Activated CD8-positive, alpha-beta T cell treated with anti-CD3 and anti-CD28 coated beads, Interleukin-2, amount 10 ng/mL, durations not matched to agents 7 days and 5 days (primary cell): ENCODE data around the gene CACNA1C. TPM values are rescaled to one million over a fixed set of nuclear protein-coding genes. Genes with fewer than 3 reads are reported as not detected.

Source experiments
- ATAC-seq: fragments of 150-1000 bp; cut with Tn5 transposase; one replicate; pipeline ENCODE4 v1.10.0; 2021; ENCODE audit warnings: moderate library complexity
- CTCF ChIA-PET: fragments of 350-600 bp; sonication (Branson Sonifier 250); formaldehyde crosslinking; loops from one replicate; lab custom pipeline; 2021; ENCODE audit warnings: antibody characterized with exemption; lab: Charles Lee
- POLR2A ChIA-PET: fragments of 350-600 bp; sonication (Branson Sonifier 250); formaldehyde crosslinking; loops from one replicate; lab custom pipeline; 2021; ENCODE audit warnings: antibody characterized with exemption; lab: Charles Lee
- DNase-seq: peaks from one replicate; pipeline ENCODE4 v3.0.0-alpha.2; 2020
- H3K27ac Mint-ChIP-seq: one replicate; pipeline ENCODE4 v1.8.0; 2021; ENCODE audit warnings: mild to moderate bottlenecking, mixed read lengths
- H3K27me3 Mint-ChIP-seq: one replicate; pipeline ENCODE4 v1.8.0; 2021; ENCODE audit warnings: low read depth, mixed read lengths
- H3K36me3 Mint-ChIP-seq: one replicate; pipeline ENCODE4 v1.8.0; 2021; ENCODE audit warnings: low read depth, mixed read lengths
- H3K4me1 Mint-ChIP-seq: one replicate; pipeline ENCODE4 v1.8.0; 2021; ENCODE audit warnings: low read depth, mixed read lengths
- H3K4me3 Mint-ChIP-seq: one replicate; pipeline ENCODE4 v1.8.0; 2021; ENCODE audit warnings: mild to moderate bottlenecking, mixed read lengths
- H3K9me3 Mint-ChIP-seq: one replicate; pipeline ENCODE4 v1.8.0; 2022; ENCODE audit warnings: mixed read lengths; ENCODE audit not compliant: insufficient read depth
- total RNA-seq, 2 experiments: library from RNA; stranded (reverse); gene quantifications; one replicate each; pipeline ENCODE4 v1.2.3, GENCODE V29; 2021

CACNA1C gene
- total RNA-seq, 2 experiments from 2014 or later, result 0.08 TPM

- CTCF ChIA-PET, result no interaction called here
- peaks cover 15% of the 10 kb centered on the region for H3K27me3 Mint-ChIP-seq
- no peaks in the 10 kb centered on the region for H3K9me3 Mint-ChIP-seq
- H3K27ac Mint-ChIP-seq, result no peak overlapping the region
- H3K4me1 Mint-ChIP-seq, result peaks cover 26% of the 10 kb centered on the region
- no peak for DNase-seq
- ATAC-seq, result no peak
- H3K4me3 Mint-ChIP-seq, result no peak overlapping the region
- POLR2A ChIA-PET, result no interaction called here
- H3K36me3 Mint-ChIP-seq, result no peaks in the 10 kb centered on the region
These were observed 450.2 kb downstream of the CACNA1C start for GRCh38 chr12:2503036-2503435.

DNA sequence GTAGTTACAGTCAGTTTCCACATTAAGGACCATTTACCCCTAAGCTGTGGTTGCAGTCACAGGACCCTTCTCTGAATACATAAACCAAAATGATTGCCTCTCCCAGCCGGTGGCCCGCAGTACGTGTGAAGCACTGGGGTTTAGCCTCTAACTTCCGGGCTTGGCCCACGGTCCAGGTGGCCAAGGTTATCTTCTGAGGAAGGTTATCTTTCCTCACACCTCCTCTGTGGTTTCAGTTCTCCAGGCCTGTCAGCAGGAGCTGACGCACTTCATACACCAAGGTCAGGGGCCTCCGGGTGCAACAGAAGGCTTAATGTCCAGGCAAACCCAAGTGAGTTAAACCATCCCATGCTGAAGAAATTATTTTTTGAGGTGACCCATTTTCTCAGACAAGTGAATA is 451.0 kb downstream of the CACNA1C start:
- Mint-ChIP-seq H3K36me3 (no peaks in the 10 kb centered on the region), H3K9me3 (no peaks in the 10 kb centered on the region), H3K27me3 (peaks cover 15% of the 10 kb centered on the region), H3K4me3 (no peak overlapping the region), H3K27ac (no peak overlapping the region), H3K4me1 (peaks cover 26% of the 10 kb centered on the region)
- ChIA-PET POLR2A (interaction anchor here (0.8 kb wide), 1 partner anchor 72 kb away, joined by 3 read pairs; no protein-coding TSS in a partner anchor), CTCF (no interaction called here)
- DNase-seq, result no peak
- ATAC-seq, result no peak

DNA sequence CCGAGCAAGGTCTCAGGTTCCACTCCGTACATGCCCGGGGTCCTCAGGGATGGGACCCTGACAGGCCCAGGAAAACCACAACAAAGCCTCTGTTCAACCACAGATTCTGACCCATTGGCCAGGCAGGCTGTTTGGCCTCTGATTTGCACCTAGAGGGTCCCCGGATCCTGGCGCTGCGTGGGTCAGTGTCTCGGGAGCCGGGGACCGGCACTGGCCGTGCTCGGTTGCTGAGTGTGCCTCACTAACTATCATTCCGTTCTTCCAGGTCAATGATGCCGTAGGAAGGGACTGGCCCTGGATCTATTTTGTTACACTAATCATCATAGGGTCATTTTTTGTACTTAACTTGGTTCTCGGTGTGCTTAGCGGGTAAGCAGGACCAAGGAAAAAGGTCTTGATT is 451.8 kb downstream of the CACNA1C start:
- no peak overlapping the region for H3K4me3 Mint-ChIP-seq
- ChIA-PET POLR2A (no interaction called here), CTCF (no interaction called here)
- no peaks in the 10 kb centered on the region for H3K9me3 Mint-ChIP-seq
- H3K27ac Mint-ChIP-seq, result no peak overlapping the region
- H3K27me3 Mint-ChIP-seq, result peaks cover 15% of the 10 kb centered on the region
- ATAC-seq, result no peak
- H3K36me3 Mint-ChIP-seq, result no peaks in the 10 kb centered on the region
- DNase-seq, result no peak
- peaks cover 26% of the 10 kb centered on the region for H3K4me1 Mint-ChIP-seq

GRCh38 chr12:2507814-2508213 is 455.0 kb downstream of the CACNA1C start:
- peaks cover 3% of the 10 kb centered on the region for H3K27me3 Mint-ChIP-seq
- H3K27ac Mint-ChIP-seq, result no peak overlapping the region
- H3K36me3 Mint-ChIP-seq, result no peaks in the 10 kb centered on the region
- H3K4me3 Mint-ChIP-seq, result no peak overlapping the region
- peaks cover 12% of the 10 kb centered on the region for H3K4me1 Mint-ChIP-seq
- DNase-seq, result no peak
- POLR2A ChIA-PET, result no interaction called here
- no peaks in the 10 kb centered on the region for H3K9me3 Mint-ChIP-seq
- CTCF ChIA-PET, result no interaction called here
- no peak for ATAC-seq

DNA sequence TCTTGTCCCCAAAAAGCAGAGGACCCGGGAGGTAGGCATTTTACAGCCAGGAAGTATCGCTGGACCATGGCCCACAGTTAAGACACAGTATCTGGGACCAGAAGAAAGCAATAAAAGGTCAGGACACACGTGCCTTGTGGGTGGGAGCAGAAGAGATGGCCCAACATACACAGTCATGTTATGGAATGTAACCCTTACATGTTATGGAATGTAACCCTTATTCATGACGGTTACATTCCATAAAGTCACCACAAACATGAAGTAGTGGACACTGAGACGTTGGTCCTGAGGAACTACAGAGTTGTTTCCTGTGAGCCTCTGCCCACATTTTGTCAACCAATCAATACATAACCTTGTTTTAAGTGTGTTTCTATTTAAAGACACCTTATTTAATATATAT is 456.4 kb downstream of the CACNA1C start:
- H3K4me3 Mint-ChIP-seq, result no peak overlapping the region
- no peaks in the 10 kb centered on the region for H3K36me3 Mint-ChIP-seq
- H3K27ac Mint-ChIP-seq, result no peak overlapping the region
- CTCF ChIA-PET, result no interaction called here
- H3K9me3 Mint-ChIP-seq, result no peaks in the 10 kb centered on the region
- H3K27me3 Mint-ChIP-seq, result no peaks in the 10 kb centered on the region
- no peak for DNase-seq
- ATAC-seq, result no peak
- H3K4me1 Mint-ChIP-seq, result no peaks in the 10 kb centered on the region
- POLR2A ChIA-PET, result no interaction called here

- DNase-seq, result no peak
- ATAC-seq, result no peak
- Mint-ChIP-seq H3K9me3 (no peaks in the 10 kb centered on the region), H3K27me3 (peaks cover under 1% of the 10 kb centered on the region), H3K4me3 (no peak overlapping the region), H3K36me3 (no peaks in the 10 kb centered on the region), H3K4me1 (no peaks in the 10 kb centered on the region), H3K27ac (no peak overlapping the region)
- CTCF ChIA-PET, result no interaction called here
- POLR2A ChIA-PET, result no interaction called here
These were observed 457.3 kb downstream of the CACNA1C start for GRCh38 chr12:2510045-2510444.

DNA sequence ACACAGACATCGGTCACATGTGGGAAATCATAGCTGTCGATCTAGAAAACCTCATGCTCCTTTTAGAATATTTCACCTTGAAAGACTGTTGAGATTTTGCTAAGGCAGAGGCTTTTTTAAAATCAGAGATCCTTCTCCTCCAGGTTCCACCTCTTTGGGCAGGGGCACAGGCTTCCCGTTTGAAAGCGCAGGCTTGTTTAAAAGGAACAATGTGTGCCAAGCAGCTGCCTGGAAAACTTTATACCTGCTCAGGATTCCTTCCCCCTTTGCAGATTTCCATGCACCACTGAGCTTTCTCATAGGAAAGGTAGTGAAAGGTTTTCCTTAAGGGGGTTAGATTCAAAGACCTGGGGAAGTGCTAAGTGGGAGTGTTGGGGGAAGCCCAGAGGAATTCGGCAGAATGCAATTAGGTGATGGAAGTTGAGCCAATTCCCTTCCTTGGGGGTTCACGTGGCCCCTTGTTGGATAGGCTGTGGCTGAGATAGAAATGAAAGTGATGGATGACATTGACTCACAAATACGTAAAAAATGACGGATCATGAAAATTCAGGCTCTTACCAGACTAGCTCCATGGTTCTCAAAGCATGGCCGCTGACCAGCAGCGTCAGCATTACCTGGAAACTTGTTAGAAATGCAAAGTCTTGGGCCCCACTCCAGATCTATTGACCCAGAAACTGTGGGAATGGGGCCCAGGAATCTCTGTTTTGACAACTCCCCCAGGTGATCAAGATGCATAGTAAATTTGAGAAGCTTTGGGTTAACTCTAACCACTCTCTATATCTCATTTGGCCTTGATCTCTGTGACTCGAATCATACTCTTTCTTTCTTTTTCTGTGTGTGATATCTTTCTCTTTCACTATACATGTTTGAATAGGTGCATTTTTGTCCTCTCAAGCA is 460.6 kb downstream of the CACNA1C start:
- Mint-ChIP-seq H3K27me3 (peaks cover 2% of the 10 kb centered on the region), H3K4me3 (no peak overlapping the region), H3K36me3 (no peaks in the 10 kb centered on the region), H3K4me1 (no peaks in the 10 kb centered on the region), H3K27ac (no peak overlapping the region), H3K9me3 (no peaks in the 10 kb centered on the region)
- no peak for DNase-seq
- no peak for ATAC-seq
- ChIA-PET CTCF (no interaction called here), POLR2A (no interaction called here)

- no peaks in the 10 kb centered on the region for H3K9me3 Mint-ChIP-seq
- H3K27ac Mint-ChIP-seq, result no peak overlapping the region
- no peak overlapping the region for H3K4me3 Mint-ChIP-seq
- ATAC-seq, result no peak
- POLR2A ChIA-PET, result no interaction called here
- peaks cover 2% of the 10 kb centered on the region for H3K27me3 Mint-ChIP-seq
- CTCF ChIA-PET, result no interaction called here
- H3K36me3 Mint-ChIP-seq, result no peaks in the 10 kb centered on the region
- no peaks in the 10 kb centered on the region for H3K4me1 Mint-ChIP-seq
- DNase-seq, result no peak
These were observed 461.2 kb downstream of the CACNA1C start for GRCh38 chr12:2514038-2514340.

- DNase-seq (no peak), ATAC-seq (no peak)
- ChIA-PET POLR2A (no interaction called here), CTCF (no interaction called here)
- Mint-ChIP-seq H3K36me3 (no peaks in the 10 kb centered on the region), H3K9me3 (no peaks in the 10 kb centered on the region), H3K27ac (no peak overlapping the region), H3K4me3 (no peak overlapping the region), H3K27me3 (peaks cover 2% of the 10 kb centered on the region), H3K4me1 (no peaks in the 10 kb centered on the region)
These were observed 468.0 kb downstream of the CACNA1C start for GRCh38 chr12:2520722-2521246.

- no peak for ATAC-seq
- no peak for DNase-seq
- POLR2A ChIA-PET, result no interaction called here
- CTCF ChIA-PET, result interaction anchor here (0.5 kb wide), 1 partner anchor 478 kb away, joined by 3 read pairs; no protein-coding TSS in a partner anchor
- Mint-ChIP-seq H3K9me3 (no peaks in the 10 kb centered on the region), H3K36me3 (no peaks in the 10 kb centered on the region), H3K4me1 (no peaks in the 10 kb centered on the region), H3K27me3 (peaks cover 2% of the 10 kb centered on the region), H3K27ac (no peak overlapping the region), H3K4me3 (no peak overlapping the region)
These were observed 470.5 kb downstream of the CACNA1C start for GRCh38 chr12:2523317-2523716.

- DNase-seq, result no peak
These were observed 471.1 kb downstream of the CACNA1C start for GRCh38 chr12:2523844-2524243.

GRCh38 chr12:2526371-2526770 is 473.6 kb downstream of the CACNA1C start:
- no peak overlapping the region for H3K4me3 Mint-ChIP-seq
- H3K36me3 Mint-ChIP-seq, result no peaks in the 10 kb centered on the region
- ATAC-seq, result no peak
- H3K4me1 Mint-ChIP-seq, result peaks cover 16% of the 10 kb centered on the region
- DNase-seq, result no peak
- ChIA-PET CTCF (no interaction called here), POLR2A (no interaction called here)
- no peak overlapping the region for H3K27ac Mint-ChIP-seq
- no peaks in the 10 kb centered on the region for H3K9me3 Mint-ChIP-seq
- peaks cover 4% of the 10 kb centered on the region for H3K27me3 Mint-ChIP-seq

More at GRCh38 chr12:2523844-2524243, 471.1 kb downstream of the CACNA1C start:
- ChIA-PET CTCF (interaction anchor here (0.5 kb wide), 1 partner anchor 479 kb away, joined by 3 read pairs; no protein-coding TSS in a partner anchor), POLR2A (no interaction called here)
- Mint-ChIP-seq H3K36me3 (no peaks in the 10 kb centered on the region), H3K9me3 (no peaks in the 10 kb centered on the region), H3K4me3 (no peak overlapping the region), H3K27me3 (peaks cover 2% of the 10 kb centered on the region), H3K27ac (no peak overlapping the region), H3K4me1 (peaks cover under 1% of the 10 kb centered on the region)
- ATAC-seq, result no peak
